K562 (cell line): ENCODE data around the gene POLD4. TPM values are rescaled to one million over a fixed set of nuclear protein-coding genes. Genes with fewer than 3 reads are reported as not detected.
A peak's percentile ranks its signal among the peaks of the same experiment; 100 is the strongest.

Experiments used
- ATAC-seq: fragments of 200-7000 bp; cut with Tn5 transposase; 3 replicates; pipeline ENCODE4 v1.9.1; 2020; ENCODE audit warnings: moderate library complexity
- BruUV-seq: library from RNA; stranded (reverse); fragments of 400-500 nt; replicated peaks from 2 replicates; lab custom pipeline; 2021; lab: Mats Ljungman, UMichigan
- CTCF ChIA-PET: fragments of 300-600 bp; formaldehyde crosslinking; extraction: SDS; loops from one replicate; lab custom pipeline; 2021; ENCODE audit warnings: low intra/inter-chr PET ratio; lab: Yijun Ruan, JAX
- POLR2A ChIA-PET: fragments of 300-600, 350-650 bp; sonication (Branson Sonifier 250); formaldehyde crosslinking; extraction: SDS; loops from one replicate; lab custom pipeline; 2021; ENCODE audit warnings: antibody characterized with exemption, inconsistent platforms; lab: Yijun Ruan, JAX
- DNase-seq, 4 experiments: peaks; one replicate each; pipeline versions ENCODE4 v3.0.0 to v3.0.0-alpha.2; 2011 to 2018; ENCODE audit warnings: low spot score in 3 of 4, mixed read lengths in 3 of 4; ENCODE audit errors: extremely low read depth in 1 of 4
- FAIRE-seq: peaks from 2 replicates; lab custom pipeline; 2011; peaks lifted over from hg19 to GRCh38; lab: Jason Lieb, UNC
- H2AFZ ChIP-seq: 2 replicates; pipeline ENCODE4 v1.6.0; 2011; ENCODE audit warnings: low read depth, low read length, control low read depth, inconsistent platforms
- H3K27ac ChIP-seq: fragments of 200-600 bp; 3 replicates; pipeline ENCODE4 v1.8.0; 2011; ENCODE audit warnings: low read depth, mild to moderate bottlenecking, control low read depth, inconsistent platforms, low read length, moderate library complexity, mixed read lengths; ENCODE audit errors: extremely low read depth
- H3K27me3 ChIP-seq, 2 experiments: fragments of 300-600 bp in 1 of 2; 2 replicates in 1 of 2; 3 replicates in 1 of 2; pipeline versions ENCODE4 v1.6.0 to v1.8.0; 2011; ENCODE audit warnings: inconsistent platforms in 2 of 2, low read length in 2 of 2, mild to moderate bottlenecking in 1 of 2, mixed read lengths in 1 of 2, moderate library complexity in 1 of 2; ENCODE audit not compliant: control insufficient read depth in 2 of 2, insufficient read depth in 2 of 2
- H3K36me3 ChIP-seq: fragments of 300-600 bp; 3 replicates; pipeline ENCODE4 v1.8.0; 2011; ENCODE audit warnings: mild to moderate bottlenecking, low read length, inconsistent platforms; ENCODE audit not compliant: control insufficient read depth, insufficient read depth
- H3K4me1 ChIP-seq, 2 experiments: fragments of 200-600 bp in 1 of 2; replicated peaks in 1 of 2; 2 replicates in 1 of 2; 3 replicates in 1 of 2; pipeline versions ENCODE4 v1.5.1 to v1.8.0; 2011; ENCODE audit warnings: inconsistent platforms in 2 of 2, low read length in 2 of 2, mild to moderate bottlenecking in 1 of 2, mixed read lengths in 1 of 2, moderate library complexity in 1 of 2; ENCODE audit not compliant: control insufficient read depth in 2 of 2, insufficient read depth in 2 of 2
- H3K4me2 ChIP-seq: 2 replicates; pipeline ENCODE4 v1.6.1; 2011; ENCODE audit warnings: low read length, control low read depth, inconsistent platforms, mixed read lengths; ENCODE audit not compliant: insufficient read depth
- H3K4me3 ChIP-seq: fragments of 200-600 bp; sonication (generic), shearing (Covaris generic); 2 replicates; pipeline ENCODE4 v1.5.1; 2016; ENCODE audit warnings: control low read depth, inconsistent platforms
- H3K79me2 ChIP-seq: fragments of 200-600 bp; 3 replicates; pipeline ENCODE4 v1.8.0; 2011; ENCODE audit warnings: low read length, inconsistent platforms; ENCODE audit not compliant: control insufficient read depth, insufficient read depth
- H3K9ac ChIP-seq, 2 experiments: 2 replicates each; pipeline versions ENCODE4 v1.6.0 to v1.6.1; 2011; ENCODE audit warnings: low read depth in 2 of 2, low read length in 2 of 2, control low read depth in 1 of 2, inconsistent platforms in 1 of 2, mild to moderate bottlenecking in 1 of 2, mixed read lengths in 1 of 2; ENCODE audit not compliant: insufficient read depth in 1 of 2
- H3K9me1 ChIP-seq: one replicate; pipeline ENCODE4 v1.6.0; 2011; ENCODE audit warnings: inconsistent platforms, mild to moderate bottlenecking, low read length, moderate library complexity; ENCODE audit not compliant: control insufficient read depth, insufficient read depth
- H3K9me3 ChIP-seq: replicated peaks from 2 replicates; pipeline ENCODE4 v1.5.1; 2011; ENCODE audit warnings: low read depth, low read length, inconsistent platforms; ENCODE audit not compliant: control insufficient read depth, insufficient read depth
- H4K20me1 ChIP-seq: replicated peaks from 2 replicates; pipeline ENCODE4 v1.6.1; 2011; ENCODE audit warnings: low read length, inconsistent platforms, mixed read lengths; ENCODE audit not compliant: control insufficient read depth, insufficient read depth
- ARID4B ChIP-seq: sonication (generic); formaldehyde crosslinking; IDR thresholded peaks from 2 replicates; pipeline ENCODE4 v1.8.0; 2022; ENCODE audit warnings: mild to moderate bottlenecking, missing genetic modification reagents
- CBFA2T3 ChIP-seq: fragments of 450-650 bp; IDR thresholded peaks from 2 replicates; pipeline ENCODE4 v1.6.1; 2017
- ELF2 ChIP-seq: fragments of 250-450 bp; sonication (Bioruptor Pico); IDR thresholded peaks from 2 replicates; pipeline ENCODE4 v1.5.0; 2021; ENCODE audit warnings: mild to moderate bottlenecking
- PHF21A ChIP-seq: fragments of 450-650 bp; IDR thresholded peaks from 2 replicates; pipeline ENCODE4 v1.6.1; 2017; ENCODE audit warnings: low read depth, borderline replicate concordance
- PKNOX1 ChIP-seq: fragments of 450-650 bp; IDR thresholded peaks from 2 replicates; pipeline ENCODE4 v1.6.1; 2016
- PML ChIP-seq: IDR thresholded peaks from 2 replicates; pipeline ENCODE4 v1.6.1; 2012; ENCODE audit warnings: low read length, inconsistent platforms
- POLR2B ChIP-seq: fragments of 450-650 bp; IDR thresholded peaks from 2 replicates; pipeline ENCODE4 v1.6.1; 2018; ENCODE audit warnings: low read depth; ENCODE audit not compliant: partially characterized antibody
- RBFOX2 ChIP-seq: fragments of 200-400 bp; formaldehyde crosslinking; IDR thresholded peaks from 2 replicates; pipeline ENCODE4 v1.6.1; 2017; ENCODE audit warnings: low read depth, mild to moderate bottlenecking, low read length, moderate library complexity
- TGIF2 ChIP-seq: sonication (generic); formaldehyde crosslinking; IDR thresholded peaks from 2 replicates; pipeline ENCODE4 v1.8.1; 2022; ENCODE audit warnings: mild to moderate bottlenecking, missing genetic modification reagents, moderate library complexity
- THRA ChIP-seq: fragments of 450-650 bp; IDR thresholded peaks from 2 replicates; pipeline ENCODE4 v1.6.1; 2017; ENCODE audit warnings: mild to moderate bottlenecking, moderate library complexity
- ZC3H11A ChIP-seq: IDR thresholded peaks from 2 replicates; pipeline ENCODE4 v1.6.1; 2012; ENCODE audit warnings: low read depth, low read length, improper control_type of control experiment
- WGBS: fragments of 100-300 bp; shearing (Covaris generic); methylation state at CpG from one replicate; pipeline ENCODE4 v1.1.6; 2016; ENCODE audit warnings: low coverage, mixed read lengths; ENCODE audit not compliant: insufficient coverage; ENCODE audit errors: missing lambda C conversion rate; 5-methylcytosine and 5-hydroxymethylcytosine counted together
- in situ Hi-C: fragments of 300-500 bp; cut with MboI; formaldehyde crosslinking; loops from 4 replicates; pipeline ENCODE4 v1.15.0; 2018; ENCODE audit warnings: inconsistent platforms, mixed read lengths
- intact Hi-C: fragments of 100-400 bp; cut with micrococcal nuclease; formaldehyde crosslinking; loops from 2 replicates; pipeline ENCODE4 v1.14.2; 2022
- polyA plus RNA-seq, 8 experiments: library from polyadenylated mRNA; depleted of rRNA in 4 of 8; stranded (reverse) in 5 of 8; unstranded in 3 of 8; fragments of >200 nt; fragmentation: Nextera tagmentation in 2 of 8; fragmentation: Illumina TruSeq in 1 of 8; extraction: Ambion mirVana in 2 of 8; extraction: Trizol in 1 of 8; gene quantifications; 2 replicates each; pipeline versions ENCODE4 v1.2.1 to v1.2.3, GENCODE V29; 2011 to 2014; ENCODE audit warnings: inconsistent platforms in 1 of 8, missing spikeins in 1 of 8
- total RNA-seq, 7 experiments: library from RNA; depleted of rRNA in 6 of 7; stranded (reverse); fragments of >200 nt in 6 of 7; fragmentation: Illumina TruSeq in 2 of 7; extraction: Trizol in 2 of 7; gene quantifications; 2 replicates each; pipeline versions ENCODE4 v1.2.1 to v1.2.3, GENCODE V29; 2011 to 2021; ENCODE audit warnings: low replicate concordance in 1 of 7
- TF ChIP-seq, protein P1 (sequence below): fragments of 450-650 bp; formaldehyde crosslinking; IDR thresholded peaks from 2 replicates; pipeline ENCODE4 v1.4.0; 2020; ENCODE audit warnings: mild to moderate bottlenecking
- TF ChIP-seq, protein P2 (sequence below): sonication (generic); formaldehyde crosslinking; IDR thresholded peaks from 2 replicates; pipeline ENCODE4 v1.8.0; 2022; ENCODE audit warnings: missing genetic modification reagents, mild to moderate bottlenecking, moderate library complexity, borderline replicate concordance

Gene POLD4
- total and polyA plus RNA-seq, 9 of the 15 experiments (the other 6 are each of a cell fraction or from before 2014, with no cell fraction given): 5.8 to 64.5 (median 18.3) TPM

- ChIA-PET CTCF (no interaction called here), POLR2A (interaction anchor here (0.5 to 1.3 kb wide), 5 partner anchors 8 to 83 kb away, joined by 3 to 5 read pairs (median 3); no protein-coding TSS in a partner anchor)
- peaks cover 4% of the 10 kb centered on the region; the same call in 1 of the 2 replicates for H4K20me1 ChIP-seq
- no peak overlapping the region for H2AFZ ChIP-seq
- no peak overlapping the region for H3K4me3 ChIP-seq
- intact Hi-C loops (no loop called here), in situ Hi-C loops (no loop called here)
- H3K27ac ChIP-seq: peak overlapping the region; percentile 43; the same call in 2 of the 3 replicates
- peak in 3 of 4 experiments; percentile 17 to 61 (median 60) for DNase-seq
- WGBS: 45% methylated on average over 6 of the region's 6 CpGs
- no peaks in the 10 kb centered on the region for H3K9me3 ChIP-seq
- peak; percentile 4 for ATAC-seq
- no peak overlapping the region for H3K4me2 ChIP-seq
- no peaks in the 10 kb centered on the region for H3K27me3 ChIP-seq
- peak; percentile 59 for FAIRE-seq
- H3K4me1 ChIP-seq: peaks cover 21 to 76% of the 10 kb centered on the region in 2 experiments
- H3K79me2 ChIP-seq: peaks cover 26% of the 10 kb centered on the region
- peaks cover 1% of the 10 kb centered on the region for H3K9me1 ChIP-seq
- peak overlapping the region; percentile 12 to 65; a peak in 3 of 4 replicates for H3K9ac ChIP-seq
- H3K36me3 ChIP-seq: peaks cover 69% of the 10 kb centered on the region
- BruUV-seq: no TSS peak
- TF ChIP-seq PML: peak; percentile 45; the same call in 1 of the 2 replicates
- TF ChIP-seq TGIF2 (CRISPR knock-in tag): peak; percentile 95
- TF ChIP-seq ARID4B (CRISPR knock-in tag): peak; percentile 46; the same call in 1 of the 2 replicates
- TF ChIP-seq, protein P1, sequence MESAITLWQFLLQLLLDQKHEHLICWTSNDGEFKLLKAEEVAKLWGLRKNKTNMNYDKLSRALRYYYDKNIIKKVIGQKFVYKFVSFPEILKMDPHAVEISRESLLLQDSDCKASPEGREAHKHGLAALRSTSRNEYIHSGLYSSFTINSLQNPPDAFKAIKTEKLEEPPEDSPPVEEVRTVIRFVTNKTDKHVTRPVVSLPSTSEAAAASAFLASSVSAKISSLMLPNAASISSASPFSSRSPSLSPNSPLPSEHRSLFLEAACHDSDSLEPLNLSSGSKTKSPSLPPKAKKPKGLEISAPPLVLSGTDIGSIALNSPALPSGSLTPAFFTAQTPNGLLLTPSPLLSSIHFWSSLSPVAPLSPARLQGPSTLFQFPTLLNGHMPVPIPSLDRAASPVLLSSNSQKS (CRISPR knock-in tag): no peak
- no peak for TF ChIP-seq ELF2 (CRISPR knock-in tag)
- 0 out of 2 replicates have a peak, but pooled peaks have one; percentile 4 for TF ChIP-seq CBFA2T3
- peak; percentile 32 for TF ChIP-seq POLR2B
- TF ChIP-seq, protein P2, sequence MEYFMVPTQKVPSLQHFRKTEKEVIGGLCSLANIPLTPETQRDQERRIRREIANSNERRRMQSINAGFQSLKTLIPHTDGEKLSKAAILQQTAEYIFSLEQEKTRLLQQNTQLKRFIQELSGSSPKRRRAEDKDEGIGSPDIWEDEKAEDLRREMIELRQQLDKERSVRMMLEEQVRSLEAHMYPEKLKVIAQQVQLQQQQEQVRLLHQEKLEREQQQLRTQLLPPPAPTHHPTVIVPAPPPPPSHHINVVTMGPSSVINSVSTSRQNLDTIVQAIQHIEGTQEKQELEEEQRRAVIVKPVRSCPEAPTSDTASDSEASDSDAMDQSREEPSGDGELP (CRISPR knock-in tag): peak; percentile 93
- TF ChIP-seq ZC3H11A: no peak
- TF ChIP-seq THRA: no peak
- TF ChIP-seq PHF21A: no peak
- peak; percentile 19; the same call in 1 of the 2 replicates for TF ChIP-seq RBFOX2
- TF ChIP-seq PKNOX1: peak; percentile 7; the same call in 1 of the 2 replicates
These were observed 44.2 kb upstream of the POLD4 start for GRCh38 chr11:67397536-67397935.
